Astrocyte (in vitro differentiated cells and primary cell): Measurements from ENCODE around the gene WSCD2.

ENCODE experiments used
- CTCF ChIP-seq: IDR thresholded peaks from 2 replicates; pipeline ENCODE4 v1.5.1; 2011; ENCODE audit warnings: low read depth, mild to moderate bottlenecking, inconsistent platforms, low read length, moderate library complexity; ENCODE audit not compliant: insufficient read depth
- EZH2 ChIP-seq: IDR thresholded peaks from 2 replicates; pipeline ENCODE4 v1.6.1; 2012; ENCODE audit warnings: mild to moderate bottlenecking, low read length, inconsistent platforms; ENCODE audit not compliant: insufficient read depth

GRCh38 chr12:108231109-108231905 is 102.2 kb downstream of the WSCD2 start:
- no peak for TF ChIP-seq EZH2
- no peak for TF ChIP-seq CTCF
